Uterus (tissue), 4 donors: ENCODE results near the gene KHDC3L. TPM values are rescaled to one million over a fixed set of nuclear protein-coding genes. Genes with fewer than 3 reads are reported as not detected.
"Not testable (repeated sequence)": the region's sequence is repeated elsewhere in the genome, so short reads cannot be mapped to it uniquely, and the experiment has no call there.

Source experiments
- DNase-seq, 2 donors: peaks; one replicate each; pipeline ENCODE4 v3.0.0-alpha.2; 2019 to 2020
- H3K27ac ChIP-seq, 2 donors: fragments of 200-600 bp; sonication (generic); 1 replicate in 1 of 2; 2 replicates in 1 of 2; pipeline ENCODE4 v1.5.1; 2016 to 2018
- H3K27me3 ChIP-seq, 2 donors: fragments of 200-600 bp; sonication (generic); one replicate each; pipeline ENCODE4 v1.5.1; 2018 to 2019; ENCODE audit warnings: control low read depth in 1 of 2
- H3K36me3 ChIP-seq, 2 donors: fragments of 200-600 bp; sonication (generic); one replicate each; pipeline ENCODE4 v1.5.1; 2019; ENCODE audit warnings: control low read depth in 1 of 2
- H3K4me1 ChIP-seq, 2 donors: fragments of 200-600 bp; sonication (generic); one replicate each; pipeline ENCODE4 v1.5.1; 2018 to 2019; ENCODE audit warnings: control low read depth in 1 of 2
- H3K4me3 ChIP-seq, 2 donors: fragments of 200-600 bp; sonication (generic); 1 replicate in 1 of 2; 2 replicates in 1 of 2; pipeline ENCODE4 v1.5.1; 2018 to 2019; ENCODE audit warnings: mild to moderate bottlenecking in 1 of 2
- H3K9me3 ChIP-seq, 2 donors: fragments of 200-600 bp; sonication (generic); one replicate each; pipeline ENCODE4 v1.5.1; 2019; ENCODE audit warnings: control low read depth in 1 of 2
- POLR2A ChIP-seq, 2 donors: fragments of 450-650 bp; IDR thresholded peaks; one replicate each; pipeline ENCODE4 v1.6.1; 2016; ENCODE audit warnings: antibody characterized with exemption in 2 of 2, mild to moderate bottlenecking in 1 of 2, moderate library complexity in 1 of 2
- intact Hi-C: fragments of 100-400 bp; cut with DNase I; formaldehyde crosslinking; loops from one replicate; pipeline ENCODE4 v1.15.1; 2023; ENCODE audit warnings: low total_unique reads
- total RNA-seq, 4 donors: library from RNA; depleted of rRNA in 3 of 4; stranded (reverse); fragments of >200 nt in 3 of 4; gene quantifications; one replicate each; pipeline versions ENCODE4 v1.1.0 to v1.2.4, GENCODE V29; 2014 to 2023
- TF ChIP-seq, protein P1 (sequence below), 4 experiments: fragments of 200-600 bp in 2 of 4; fragments of 450-650 bp in 2 of 4; sonication (generic) in 2 of 4; IDR thresholded peaks; one replicate each; pipeline ENCODE4 v1.5.1; 2016 to 2019; ENCODE audit warnings: antibody characterized with exemption in 4 of 4, mild to moderate bottlenecking in 2 of 4, moderate library complexity in 1 of 4
- donor health status: DM: yes; HTN: yes; CAD: no.

KHDC3L gene
- total RNA-seq, 4 donors from 2014 or later = 0.28 TPM; not detected in 3

DNA sequence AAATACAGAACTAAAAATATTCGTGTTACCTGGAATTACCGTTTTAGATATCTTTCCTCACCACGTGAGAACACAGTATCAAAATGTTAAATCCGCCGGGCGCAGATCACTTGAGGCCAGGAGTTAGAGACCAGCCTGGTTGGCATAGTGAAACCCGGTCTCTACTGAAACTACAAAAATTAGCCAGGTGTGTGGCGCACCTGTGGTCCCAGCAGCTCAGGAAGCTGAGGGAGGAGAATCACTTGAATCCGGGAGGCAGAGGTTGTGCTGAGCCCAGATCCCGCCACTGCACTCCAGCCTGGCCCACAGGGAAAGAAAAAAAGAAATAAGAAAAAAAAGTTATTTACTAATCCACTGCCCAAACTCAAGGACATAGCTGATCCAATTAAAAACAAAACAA is 27.4 kb downstream of the KHDC3L start:
- Histone ChIP-seq H3K27me3 (no peaks in the 10 kb centered on the region), H3K4me1 (no peaks in the 10 kb centered on the region), H3K9me3 (no peaks in the 10 kb centered on the region), H3K36me3 (no peaks in the 10 kb centered on the region), H3K27ac (no peak overlapping the region), H3K4me3 (no peak overlapping the region)
- intact Hi-C loops = no loop called here
- TF ChIP-seq, protein P1, sequence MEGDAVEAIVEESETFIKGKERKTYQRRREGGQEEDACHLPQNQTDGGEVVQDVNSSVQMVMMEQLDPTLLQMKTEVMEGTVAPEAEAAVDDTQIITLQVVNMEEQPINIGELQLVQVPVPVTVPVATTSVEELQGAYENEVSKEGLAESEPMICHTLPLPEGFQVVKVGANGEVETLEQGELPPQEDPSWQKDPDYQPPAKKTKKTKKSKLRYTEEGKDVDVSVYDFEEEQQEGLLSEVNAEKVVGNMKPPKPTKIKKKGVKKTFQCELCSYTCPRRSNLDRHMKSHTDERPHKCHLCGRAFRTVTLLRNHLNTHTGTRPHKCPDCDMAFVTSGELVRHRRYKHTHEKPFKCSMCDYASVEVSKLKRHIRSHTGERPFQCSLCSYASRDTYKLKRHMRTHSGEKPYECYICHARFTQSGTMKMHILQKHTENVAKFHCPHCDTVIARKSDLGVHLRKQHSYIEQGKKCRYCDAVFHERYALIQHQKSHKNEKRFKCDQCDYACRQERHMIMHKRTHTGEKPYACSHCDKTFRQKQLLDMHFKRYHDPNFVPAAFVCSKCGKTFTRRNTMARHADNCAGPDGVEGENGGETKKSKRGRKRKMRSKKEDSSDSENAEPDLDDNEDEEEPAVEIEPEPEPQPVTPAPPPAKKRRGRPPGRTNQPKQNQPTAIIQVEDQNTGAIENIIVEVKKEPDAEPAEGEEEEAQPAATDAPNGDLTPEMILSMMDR (IDR thresholded peaks at IDR 0.05) = no peak
- TF ChIP-seq POLR2A (IDR thresholded peaks at IDR 0.05) = no peak
- DNase-seq = no peak

- H3K36me3 ChIP-seq = no peaks in the 10 kb centered on the region
- DNase-seq = no peak
- intact Hi-C loops = no loop called here
- no peaks in the 10 kb centered on the region for H3K4me1 ChIP-seq
- H3K4me3 ChIP-seq = no peak overlapping the region
- H3K9me3 ChIP-seq = no peaks in the 10 kb centered on the region
- H3K27ac ChIP-seq = no peak overlapping the region
- no peaks in the 10 kb centered on the region for H3K27me3 ChIP-seq
- TF ChIP-seq, protein P1 (IDR thresholded peaks at IDR 0.05) = no peak
- no peak for TF ChIP-seq POLR2A (IDR thresholded peaks at IDR 0.05)
Observed at GRCh38 chr6:73391675-73392074, 29.2 kb downstream of the KHDC3L start.

DNA sequence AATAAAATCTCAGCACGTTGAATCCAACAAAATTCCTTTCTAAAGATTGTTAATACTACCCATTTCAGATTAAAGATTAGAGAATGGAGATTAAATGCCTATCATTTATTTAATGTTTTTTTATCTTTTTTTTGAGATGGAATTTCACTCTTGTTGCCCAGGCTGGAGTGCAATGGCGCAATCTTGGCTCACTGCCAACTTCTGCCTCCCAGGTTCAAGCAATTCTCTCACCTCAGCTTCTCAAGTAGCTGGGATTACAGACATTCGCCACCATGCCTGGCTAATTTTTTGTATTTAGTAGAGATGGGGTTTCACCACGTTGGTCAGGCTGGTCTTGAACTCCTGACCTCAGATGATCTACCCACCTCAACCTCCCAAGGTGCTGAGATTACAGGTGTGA is 29.7 kb downstream of the KHDC3L start:
- H3K4me3 ChIP-seq, intact Hi-C loops: not testable (repeated sequence)

DNA sequence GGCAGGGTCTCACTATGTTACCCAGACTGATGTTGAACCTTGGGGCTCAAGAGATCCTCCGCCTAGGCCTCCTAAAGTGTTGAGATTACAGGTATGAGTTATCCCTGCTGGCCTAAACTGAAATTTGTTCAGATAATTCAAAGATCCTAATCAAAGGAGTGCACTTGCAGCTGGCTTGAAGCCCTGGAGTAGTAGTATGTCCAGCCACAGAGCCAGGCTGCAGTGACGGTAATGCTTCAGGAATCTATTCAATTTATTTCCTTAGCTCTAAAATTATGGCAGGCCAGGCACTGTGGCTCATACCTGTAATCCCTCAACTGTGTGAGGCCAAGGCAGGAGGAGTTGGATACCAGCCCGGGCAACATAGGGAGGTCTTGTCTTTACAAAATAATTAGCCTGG is 30.8 kb downstream of the KHDC3L start:
- intact Hi-C loops = no loop called here
- no peak for TF ChIP-seq POLR2A (IDR thresholded peaks at IDR 0.05)
- TF ChIP-seq, protein P1 (IDR thresholded peaks at IDR 0.05) = no peak
- Histone ChIP-seq H3K4me3 (no peak overlapping the region), H3K27ac (no peak overlapping the region), H3K9me3 (no peaks in the 10 kb centered on the region), H3K36me3 (no peaks in the 10 kb centered on the region), H3K27me3 (no peaks in the 10 kb centered on the region), H3K4me1 (no peaks in the 10 kb centered on the region)
- no peak for DNase-seq

More for the DNA sequence above, 29.7 kb downstream of the KHDC3L start:
- not testable (repeated sequence) for H3K36me3 ChIP-seq, H3K27me3 ChIP-seq, H3K9me3 ChIP-seq, H3K27ac ChIP-seq, H3K4me1 ChIP-seq, DNase-seq

GRCh38 chr6:73394577-73395354 is 32.3 kb downstream of the KHDC3L start, which contains the start of gene DDX43:
DDX43 (plus strand) TSS chr6:73394828; CDS start chr6:73394906, 78 bp downstream.
- Histone ChIP-seq H3K36me3 (no peaks in the 10 kb centered on the region), H3K9me3 (no peaks in the 10 kb centered on the region), H3K27me3 (no peaks in the 10 kb centered on the region), H3K4me3 (peak within 1 kb of the TSS in 1 of 2 donors; percentile 13), H3K27ac (no peak within 1 kb of the TSS), H3K4me1 (no peaks in the 10 kb centered on the region)
- TF ChIP-seq POLR2A (IDR thresholded peaks at IDR 0.05) = no peak
- TF ChIP-seq, protein P1 (IDR thresholded peaks at IDR 0.05) = no peak
- peak; percentile 18 to 50 for DNase-seq
- intact Hi-C loops = no loop called here
